Islet of Langerhans (tissue), 1 donor: ENCODE results near the gene BIRC3.
"Not testable (repeated sequence)": the region's sequence is repeated elsewhere in the genome, so short reads cannot be mapped to it uniquely, and the experiment has no call there.

Experiments
- FAIRE-seq: peaks from one replicate; lab custom pipeline; 2011; peaks lifted over from hg19 to GRCh38; lab: Jason Lieb, UNC

The BIRC3 gene

GRCh38 chr11:102296757-102297156, 20.5 kb upstream of the BIRC3 start:
- FAIRE-seq = not testable (repeated sequence)

GRCh38 chr11:102300837-102301236, 16.4 kb upstream of the BIRC3 start:
- not testable (repeated sequence) for FAIRE-seq

GRCh38 chr11:102302241-102302640, 15.0 kb upstream of the BIRC3 start:
- FAIRE-seq = no peak

- FAIRE-seq = no peak
These were observed 12.6 kb upstream of the BIRC3 start for GRCh38 chr11:102304686-102305085.

GRCh38 chr11:102305352-102306047, 11.8 kb upstream of the BIRC3 start:
- no peak for FAIRE-seq

GRCh38 chr11:102306048-102306597, 11.2 kb upstream of the BIRC3 start:
- no peak for FAIRE-seq

GRCh38 chr11:102306817-102307726, 10.2 kb upstream of the BIRC3 start:
- FAIRE-seq = no peak

- no peak for FAIRE-seq
These were observed 9.6 kb upstream of the BIRC3 start for GRCh38 chr11:102307727-102308038.

- no peak for FAIRE-seq
These were observed 7.4 kb upstream of the BIRC3 start for GRCh38 chr11:102309621-102310541.

- peak; percentile 61 for FAIRE-seq
These were observed 4.6 kb upstream of the BIRC3 start for GRCh38 chr11:102312667-102313066.

- FAIRE-seq = no peak
These were observed 3.9 kb upstream of the BIRC3 start for GRCh38 chr11:102313238-102313940.

GRCh38 chr11:102314784-102315183, 2.5 kb upstream of the BIRC3 start:
- FAIRE-seq = no peak

GRCh38 chr11:102316346-102316904, 859 bp upstream of the BIRC3 start:
- FAIRE-seq = no peak

- FAIRE-seq = no peak
These were observed 452 bp downstream of the BIRC3 start for GRCh38 chr11:102317768-102318103.

GRCh38 chr11:102318469-102318868, 1.2 kb downstream of the BIRC3 start:
- FAIRE-seq = no peak

- no peak for FAIRE-seq
These were observed 2.3 kb downstream of the BIRC3 start for GRCh38 chr11:102319544-102319943.

- no peak for FAIRE-seq
These were observed 2.9 kb downstream of the BIRC3 start for GRCh38 chr11:102320188-102320587.

GRCh38 chr11:102320679-102321078, 3.4 kb downstream of the BIRC3 start:
- FAIRE-seq = no peak

GRCh38 chr11:102322560-102322959, 5.3 kb downstream of the BIRC3 start:
- no peak for FAIRE-seq

GRCh38 chr11:102323542-102324251, 6.4 kb downstream of the BIRC3 start:
- FAIRE-seq = peak; percentile 47

GRCh38 chr11:102325088-102325487, 7.8 kb downstream of the BIRC3 start:
- FAIRE-seq = no peak
